DOHH2 (cell line): Measurements from ENCODE around the gene ATP13A3.

Source experiments
- H3F3A ChIP-seq: fragments of 200-600 bp; sonication (generic), shearing (Covaris generic); 2 replicates; pipeline ENCODE4 v1.6.0; 2016; ENCODE audit warnings: antibody characterized with exemption, mild to moderate bottlenecking; ENCODE audit not compliant: control insufficient read depth, insufficient read depth
- H3K27ac ChIP-seq: fragments of 200-600 bp; sonication (generic); 2 replicates; pipeline ENCODE4 v1.5.1; 2014; ENCODE audit warnings: low read depth, mild to moderate bottlenecking, low read length, moderate library complexity
- H3K27me3 ChIP-seq: fragments of 200-600 bp; sonication (generic); 2 replicates; pipeline ENCODE4 v1.6.1; 2014; ENCODE audit warnings: mild to moderate bottlenecking, low read length, mixed read lengths; ENCODE audit not compliant: control insufficient read depth
- H3K36me3 ChIP-seq: fragments of 200-600 bp; sonication (generic); 2 replicates; pipeline ENCODE4 v1.6.1; 2014; ENCODE audit warnings: mild to moderate bottlenecking, low read length, moderate library complexity, mixed read lengths; ENCODE audit not compliant: control insufficient read depth
- H3K4me1 ChIP-seq: fragments of 200-600 bp; sonication (generic); 2 replicates; pipeline ENCODE4 v1.6.1; 2014; ENCODE audit warnings: mild to moderate bottlenecking, low read length, mixed read lengths; ENCODE audit not compliant: control insufficient read depth
- H3K4me2 ChIP-seq: fragments of 200-600 bp; sonication (generic); 2 replicates; pipeline ENCODE4 v1.6.0; 2014; ENCODE audit warnings: mild to moderate bottlenecking, low read length, moderate library complexity
- H3K4me3 ChIP-seq: fragments of 200-600 bp; sonication (generic); 2 replicates; pipeline ENCODE4 v1.5.1; 2014; ENCODE audit warnings: mild to moderate bottlenecking, low read length, mixed read lengths
- H3K79me2 ChIP-seq: fragments of 200-600 bp; sonication (generic); 2 replicates; pipeline ENCODE4 v1.6.1; 2014; ENCODE audit warnings: mild to moderate bottlenecking, low read length, mixed read lengths; ENCODE audit not compliant: control insufficient read depth
- H3K9me2 ChIP-seq: fragments of 200-600 bp; sonication (generic); replicated peaks from 2 replicates; pipeline ENCODE4 v1.6.1; 2014; ENCODE audit warnings: mild to moderate bottlenecking, low read length, mixed read lengths; ENCODE audit not compliant: control insufficient read depth
- H3K9me3 ChIP-seq: fragments of 200-600 bp; sonication (generic); 2 replicates; pipeline ENCODE4 v1.6.1; 2014; ENCODE audit warnings: antibody characterized with exemption, low read length, mixed read lengths; ENCODE audit not compliant: control insufficient read depth, insufficient read depth
- H4K20me1 ChIP-seq: fragments of 200-600 bp; sonication (generic); 2 replicates; pipeline ENCODE4 v1.6.0; 2014; ENCODE audit warnings: low read depth, mild to moderate bottlenecking, antibody characterized with exemption, low read length, moderate library complexity; ENCODE audit not compliant: control insufficient read depth, insufficient read depth
- CTCF ChIP-seq: fragments of 200-600 bp; sonication (generic); IDR thresholded peaks from one replicate; pipeline ENCODE4 v1.5.1; 2014; ENCODE audit warnings: antibody characterized with exemption, mild to moderate bottlenecking, low read depth, low read length; ENCODE audit not compliant: poor library complexity, severe bottlenecking
- EZH2phosphoT487 ChIP-seq: fragments of 200-600 bp; sonication (generic); IDR thresholded peaks from 2 replicates; pipeline ENCODE4 v1.6.1; 2017; ENCODE audit warnings: borderline replicate concordance, mild to moderate bottlenecking, antibody characterized with exemption, low read length, moderate library complexity, mixed read lengths

The ATP13A3 gene

DNA sequence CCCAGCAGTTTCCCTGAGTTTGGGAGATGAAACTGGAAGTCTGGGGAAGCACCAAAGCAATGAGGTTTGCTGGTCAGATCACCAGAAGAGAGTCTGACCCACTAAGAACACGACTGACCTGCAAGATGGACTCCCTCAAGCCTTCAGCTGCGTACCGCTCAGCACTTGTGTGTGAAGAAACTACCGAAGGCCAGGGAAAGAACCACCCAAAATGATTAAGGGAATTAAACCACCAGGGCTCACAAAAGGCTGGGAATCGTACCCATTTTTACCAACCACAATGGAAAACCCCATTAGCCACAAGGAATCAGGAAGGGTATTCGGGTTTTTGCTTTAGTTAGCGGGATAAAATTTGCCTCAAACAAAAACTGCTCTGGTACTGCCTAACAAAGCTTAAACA, 21.6 kb downstream of the ATP13A3 start:
- Histone ChIP-seq H3K9me3 (no peaks in the 10 kb centered on the region), H3K79me2 (peaks cover 76% of the 10 kb centered on the region)
- TF ChIP-seq CTCF (no peak), EZH2phosphoT487 (no peak)

GRCh38 chr3:194464692-194465091, 22.1 kb downstream of the ATP13A3 start:
- no peak overlapping the region for H3K27ac ChIP-seq
- peaks cover 4% of the 10 kb centered on the region; the same call in 1 of the 2 replicates for H3K4me1 ChIP-seq

More for the DNA sequence above, 21.6 kb downstream of the ATP13A3 start:
- H3K27ac ChIP-seq: no peak overlapping the region
- H3K4me3 ChIP-seq: no peak overlapping the region
- no peaks in the 10 kb centered on the region for H3K9me2 ChIP-seq
- no peak overlapping the region for H3K4me2 ChIP-seq
- peaks cover 8% of the 10 kb centered on the region; the same call in 1 of the 2 replicates for H3K36me3 ChIP-seq
- peaks cover 5% of the 10 kb centered on the region; the same call in 1 of the 2 replicates for H4K20me1 ChIP-seq
- no peaks in the 10 kb centered on the region for H3K27me3 ChIP-seq
- no peaks in the 10 kb centered on the region; the same call in 1 of the 2 replicates for H3F3A ChIP-seq
- H3K4me1 ChIP-seq: peaks cover 4% of the 10 kb centered on the region; the same call in 1 of the 2 replicates

DNA sequence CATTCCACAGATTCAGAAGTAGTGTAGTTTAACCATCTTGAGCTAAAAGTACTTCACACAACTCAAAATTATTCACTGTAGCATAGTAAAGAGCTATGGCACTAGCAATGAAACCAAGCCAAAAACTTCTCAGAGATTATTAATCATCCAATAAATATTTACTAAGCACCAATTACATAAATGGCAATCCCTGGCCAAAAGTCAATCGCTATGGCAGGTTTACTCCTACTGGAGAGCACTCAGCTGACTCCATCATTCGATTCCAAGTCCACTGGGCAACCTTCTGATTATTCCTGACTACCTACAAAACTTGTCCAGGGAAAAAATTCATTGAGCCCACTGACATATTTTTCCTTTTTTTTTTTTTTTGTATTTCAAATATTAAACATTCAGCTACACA, 23.9 kb downstream of the ATP13A3 start:
- no peaks in the 10 kb centered on the region for H3K9me2 ChIP-seq
- H3K36me3 ChIP-seq: peaks cover 24% of the 10 kb centered on the region
- TF ChIP-seq CTCF (no peak), EZH2phosphoT487 (no peak)
- H3K27ac ChIP-seq: no peak overlapping the region
- no peaks in the 10 kb centered on the region for H3K9me3 ChIP-seq
- no peak overlapping the region for H3K4me2 ChIP-seq
- no peak overlapping the region for H3K4me3 ChIP-seq
- H3F3A ChIP-seq: no peaks in the 10 kb centered on the region; the same call in 1 of the 2 replicates
- H4K20me1 ChIP-seq: peaks cover 5% of the 10 kb centered on the region; the same call in 1 of the 2 replicates
- H3K27me3 ChIP-seq: no peaks in the 10 kb centered on the region
- H3K79me2 ChIP-seq: peaks cover 55% of the 10 kb centered on the region
- peaks cover 4% of the 10 kb centered on the region; the same call in 1 of the 2 replicates for H3K4me1 ChIP-seq

More at GRCh38 chr3:194464692-194465091, 22.1 kb downstream of the ATP13A3 start:
- no peaks in the 10 kb centered on the region for H3K9me3 ChIP-seq
- H3F3A ChIP-seq: no peaks in the 10 kb centered on the region; the same call in 1 of the 2 replicates
- H3K4me2 ChIP-seq: no peak overlapping the region
- no peaks in the 10 kb centered on the region for H3K27me3 ChIP-seq
- H3K36me3 ChIP-seq: peaks cover 14% of the 10 kb centered on the region
- H4K20me1 ChIP-seq: peaks cover 5% of the 10 kb centered on the region; the same call in 1 of the 2 replicates
- no peak overlapping the region for H3K4me3 ChIP-seq
- H3K9me2 ChIP-seq: no peaks in the 10 kb centered on the region
- TF ChIP-seq CTCF (no peak), EZH2phosphoT487 (no peak)
- H3K79me2 ChIP-seq: peaks cover 72% of the 10 kb centered on the region
